Activated gamma-delta T cell treated with Interleukin-2 at 50 U/mL for 16 hours (primary cell): ENCODE data around the gene NOX5.

ENCODE experiments used
- DNase-seq: peaks from one replicate; pipeline ENCODE4 v3.0.0-alpha.2; 2020

The NOX5 gene

DNA sequence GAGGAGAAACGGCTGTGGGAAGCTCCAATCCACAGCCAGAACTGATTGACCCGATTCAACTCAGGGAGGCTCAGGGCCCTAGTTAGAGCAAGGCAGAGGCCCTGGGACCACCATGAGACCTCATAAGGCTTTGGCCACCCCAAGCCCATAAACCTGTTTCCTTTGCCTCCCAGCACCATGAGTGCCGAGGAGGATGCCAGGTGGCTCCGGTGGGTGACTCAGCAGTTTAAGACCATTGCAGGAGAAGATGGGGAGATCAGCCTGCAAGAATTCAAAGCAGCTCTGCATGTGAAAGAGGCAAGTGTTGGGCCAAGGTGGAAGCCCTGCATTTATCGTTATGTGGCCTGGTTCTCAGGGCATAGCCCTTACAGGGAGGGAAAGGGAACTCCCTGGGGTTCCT lies 11.9 kb downstream of the NOX5 start:
- DNase-seq, result no peak

DNA sequence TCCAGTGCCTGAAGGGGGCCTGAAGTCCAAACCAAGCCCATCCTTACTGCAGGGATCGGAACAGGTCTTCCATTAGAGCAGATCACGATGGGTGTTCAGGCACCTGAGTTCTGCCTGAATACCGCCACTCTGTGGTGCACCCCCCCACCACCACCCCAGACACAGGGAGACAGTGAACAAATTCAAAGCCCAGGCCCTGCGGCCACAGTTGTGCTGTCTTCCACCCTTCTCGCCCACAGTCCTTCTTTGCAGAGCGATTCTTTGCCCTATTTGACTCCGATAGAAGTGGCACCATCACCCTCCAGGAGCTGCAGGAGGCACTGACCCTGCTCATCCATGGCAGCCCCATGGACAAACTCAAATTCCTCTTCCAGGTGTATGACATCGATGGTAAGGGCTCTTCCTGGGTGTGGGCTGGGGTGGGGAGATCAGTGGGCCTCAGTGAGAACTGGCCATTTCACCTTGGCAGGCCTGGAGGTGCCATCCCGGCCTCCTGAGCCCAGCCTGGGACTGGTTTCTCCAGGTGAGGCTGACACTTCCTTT lies 13.6 kb downstream of the NOX5 start:
- no peak for DNase-seq

- DNase-seq, result peak; percentile 14
Measured at GRCh38 chr15:69031013-69032001, 16.8 kb downstream of the NOX5 start.

DNA sequence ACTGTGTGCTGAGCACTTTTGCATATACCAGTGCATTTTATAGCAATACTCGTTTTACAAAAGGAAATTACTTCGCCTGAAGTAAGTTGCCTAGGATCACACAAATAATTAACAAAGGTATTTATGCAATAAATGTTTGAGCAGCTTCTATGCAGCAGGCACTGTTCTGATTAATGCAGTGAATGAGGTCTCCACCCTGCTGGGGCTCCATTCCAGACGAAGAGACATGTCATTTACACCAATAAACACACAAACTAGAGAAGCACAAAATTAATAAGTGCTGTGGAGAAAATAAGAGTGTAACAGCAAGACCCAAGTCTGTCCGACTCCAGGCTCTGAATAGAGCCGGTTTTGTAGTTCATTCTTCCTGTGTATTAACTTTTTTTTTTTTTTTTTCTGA lies 17.5 kb downstream of the NOX5 start:
- no peak for DNase-seq

DNA sequence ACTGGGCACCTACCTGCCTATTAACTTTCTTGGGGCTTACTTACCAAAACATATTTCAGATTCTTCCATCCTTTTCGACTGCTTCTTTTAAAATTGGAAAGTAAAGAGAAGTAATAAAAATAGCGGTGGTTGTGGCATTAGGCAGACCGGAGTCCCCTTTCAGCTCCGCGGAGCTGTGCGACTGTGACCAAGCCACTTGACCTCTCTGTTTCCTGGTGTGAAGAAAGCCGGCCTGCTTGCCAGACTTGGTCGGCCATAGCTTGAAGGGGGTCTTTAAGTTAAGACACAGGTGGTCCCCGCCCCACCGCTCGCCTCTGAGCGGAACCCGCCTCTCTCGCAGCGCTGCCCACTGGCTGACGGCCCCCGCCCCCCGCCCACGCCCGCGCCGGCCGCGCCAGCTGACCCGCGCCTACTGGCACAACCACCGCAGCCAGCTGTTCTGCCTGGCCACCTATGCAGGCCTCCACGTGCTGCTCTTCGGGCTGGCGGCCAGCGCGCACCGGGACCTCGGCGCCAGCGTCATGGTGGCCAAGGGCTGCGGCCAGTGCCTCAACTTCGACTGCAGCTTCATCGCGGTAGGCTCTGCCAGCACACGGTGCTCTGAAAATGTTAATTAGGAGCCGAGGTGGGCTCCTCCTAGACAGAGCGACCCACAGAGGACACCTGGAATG lies 18.3 kb downstream of the NOX5 start:
- DNase-seq, result no peak

- no peak for DNase-seq
Measured at GRCh38 chr15:69034352-69034751, 19.9 kb downstream of the NOX5 start.

DNA sequence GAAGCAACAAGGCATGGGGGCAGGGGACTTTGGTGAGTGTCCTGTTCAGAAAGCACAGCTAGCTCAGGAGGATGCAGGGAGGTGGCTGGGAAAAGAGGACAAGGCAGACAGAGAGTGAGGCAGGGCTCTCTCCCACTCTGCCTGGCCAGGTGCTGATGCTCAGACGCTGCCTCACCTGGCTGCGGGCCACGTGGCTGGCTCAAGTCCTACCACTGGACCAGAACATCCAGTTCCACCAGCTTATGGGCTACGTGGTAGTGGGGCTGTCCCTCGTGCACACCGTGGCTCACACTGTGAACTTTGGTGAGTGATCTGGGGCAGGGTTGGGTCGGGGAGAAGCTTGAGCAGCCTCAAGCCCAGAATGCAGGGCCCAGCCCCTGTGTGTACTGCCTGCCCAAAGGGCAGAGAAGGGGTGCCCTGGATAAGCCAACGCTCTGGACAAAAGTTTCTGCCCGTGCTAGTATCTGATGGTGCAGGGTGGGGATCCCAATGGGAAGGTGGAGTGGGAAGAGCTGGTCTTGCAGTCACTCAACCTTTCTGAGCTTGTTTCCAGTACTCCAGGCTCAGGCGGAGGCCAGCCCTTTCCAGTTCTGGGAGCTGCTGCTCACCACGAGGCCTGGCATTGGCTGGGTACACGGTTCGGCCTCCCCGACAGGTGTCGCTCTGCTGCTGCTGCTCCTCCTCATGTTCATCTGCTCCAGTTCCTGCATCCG lies 20.9 kb downstream of the NOX5 start:
- no peak for DNase-seq

GRCh38 chr15:69035918-69036258 lies 21.4 kb downstream of the NOX5 start:
- DNase-seq, result no peak

DNA sequence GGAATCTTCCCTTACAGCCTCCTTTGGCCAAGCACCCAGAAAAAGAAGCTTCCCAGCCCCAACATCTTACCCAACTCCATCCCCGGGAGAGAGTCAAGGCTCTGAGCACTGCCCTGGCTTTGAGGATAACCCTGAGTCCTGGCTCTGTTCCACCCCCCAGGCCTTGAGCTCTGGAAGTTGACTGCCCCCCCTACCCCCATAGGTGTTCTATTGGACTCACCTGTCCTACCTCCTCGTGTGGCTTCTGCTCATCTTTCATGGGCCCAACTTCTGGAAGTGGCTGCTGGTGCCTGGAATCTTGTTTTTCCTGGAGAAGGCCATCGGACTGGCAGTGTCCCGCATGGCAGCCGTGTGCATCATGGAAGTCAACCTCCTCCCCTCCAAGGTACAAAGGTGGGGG lies 22.3 kb downstream of the NOX5 start:
- DNase-seq, result no peak

DNA sequence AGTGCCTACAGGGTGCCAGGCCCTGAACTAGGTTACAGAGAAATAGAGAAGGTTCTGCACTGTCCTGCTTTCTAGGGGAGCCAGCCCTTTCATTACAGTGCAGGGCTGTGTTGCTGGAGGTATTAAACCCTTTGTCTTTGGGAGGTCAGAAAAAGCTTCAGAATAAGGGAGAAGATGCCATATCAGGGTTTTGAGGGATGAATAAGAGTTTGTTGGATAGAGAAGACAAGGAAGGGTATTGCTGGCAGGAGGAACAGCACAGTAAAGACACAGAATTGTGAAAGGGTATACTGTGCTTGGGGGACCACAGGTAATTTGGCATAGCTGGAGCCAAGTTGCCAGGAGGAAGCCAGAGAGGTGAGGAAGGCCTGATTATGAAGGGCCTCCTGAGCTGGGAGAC lies 23.0 kb downstream of the NOX5 start:
- DNase-seq, result no peak

DNA sequence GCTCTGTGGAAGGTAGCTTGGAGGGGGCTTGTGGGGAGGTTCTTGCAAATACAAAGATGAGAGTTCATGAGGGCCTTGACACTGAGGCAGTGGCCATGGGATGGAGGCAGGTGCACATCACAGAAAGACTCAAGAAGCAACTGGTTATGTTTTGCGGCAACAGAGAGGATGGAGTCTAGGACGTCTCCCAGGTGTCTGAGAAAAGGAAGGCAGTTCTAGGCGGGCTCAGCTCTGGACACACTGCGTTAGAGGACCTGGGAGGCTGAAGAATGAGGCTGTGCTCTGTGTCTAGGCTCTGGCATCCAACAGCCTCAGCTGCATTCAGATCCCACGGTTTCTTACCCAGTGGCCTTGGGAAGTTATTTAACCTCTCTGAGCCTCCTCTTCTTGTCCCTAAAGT lies 23.5 kb downstream of the NOX5 start:
- no peak for DNase-seq

DNA sequence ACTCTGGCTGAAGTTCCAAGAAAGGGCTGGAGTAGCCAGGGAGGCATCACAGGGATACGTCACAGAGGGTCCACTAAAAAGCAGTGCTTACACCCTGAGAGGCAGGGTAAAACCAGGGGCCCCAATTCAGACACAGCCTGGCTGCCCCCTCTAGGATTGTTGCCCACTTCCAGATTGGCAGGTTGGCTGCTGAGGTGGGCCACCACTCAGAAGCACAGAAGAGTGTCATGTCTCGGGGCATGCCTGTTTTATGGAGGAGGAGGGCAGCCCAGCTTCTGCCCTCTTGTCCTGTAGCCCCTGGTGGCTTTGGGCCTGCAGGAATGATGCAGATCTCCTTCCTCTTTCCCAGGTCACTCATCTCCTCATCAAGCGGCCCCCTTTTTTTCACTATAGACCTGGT lies 24.0 kb downstream of the NOX5 start:
- no peak for DNase-seq

GRCh38 chr15:69039516-69040225 lies 25.2 kb downstream of the NOX5 start:
- no peak for DNase-seq

- no peak for DNase-seq
Measured at GRCh38 chr15:69042531-69042930, 28.0 kb downstream of the NOX5 start.

GRCh38 chr15:69045802-69046201 lies 31.3 kb downstream of the NOX5 start:
- DNase-seq, result no peak

GRCh38 chr15:69046781-69047180 lies 32.3 kb downstream of the NOX5 start:
- no peak for DNase-seq

DNA sequence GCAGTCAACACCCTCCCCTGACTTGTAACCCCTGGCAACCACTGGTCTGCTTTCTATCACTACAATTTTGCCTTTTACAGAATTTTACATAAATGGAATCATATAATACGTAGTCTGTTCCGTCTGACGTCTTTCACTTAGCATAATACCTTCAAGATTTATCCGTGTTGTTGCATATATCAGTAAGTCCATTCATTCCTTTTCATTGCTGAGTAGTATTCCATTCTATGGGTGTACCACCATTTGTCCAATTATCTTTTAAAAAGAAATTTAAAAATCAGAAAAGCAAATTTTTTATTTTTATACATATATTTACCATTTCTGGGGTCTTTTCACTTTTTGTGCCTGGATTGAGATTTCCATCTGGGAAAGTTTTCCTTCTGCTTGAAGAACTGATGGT lies 35.5 kb downstream of the NOX5 start:
- DNase-seq, result no peak

GRCh38 chr15:69055251-69055650 lies 40.8 kb downstream of the NOX5 start:
- no peak for DNase-seq

- DNase-seq, result no peak
Measured at GRCh38 chr15:69056365-69056764, 41.9 kb downstream of the NOX5 start.

DNA sequence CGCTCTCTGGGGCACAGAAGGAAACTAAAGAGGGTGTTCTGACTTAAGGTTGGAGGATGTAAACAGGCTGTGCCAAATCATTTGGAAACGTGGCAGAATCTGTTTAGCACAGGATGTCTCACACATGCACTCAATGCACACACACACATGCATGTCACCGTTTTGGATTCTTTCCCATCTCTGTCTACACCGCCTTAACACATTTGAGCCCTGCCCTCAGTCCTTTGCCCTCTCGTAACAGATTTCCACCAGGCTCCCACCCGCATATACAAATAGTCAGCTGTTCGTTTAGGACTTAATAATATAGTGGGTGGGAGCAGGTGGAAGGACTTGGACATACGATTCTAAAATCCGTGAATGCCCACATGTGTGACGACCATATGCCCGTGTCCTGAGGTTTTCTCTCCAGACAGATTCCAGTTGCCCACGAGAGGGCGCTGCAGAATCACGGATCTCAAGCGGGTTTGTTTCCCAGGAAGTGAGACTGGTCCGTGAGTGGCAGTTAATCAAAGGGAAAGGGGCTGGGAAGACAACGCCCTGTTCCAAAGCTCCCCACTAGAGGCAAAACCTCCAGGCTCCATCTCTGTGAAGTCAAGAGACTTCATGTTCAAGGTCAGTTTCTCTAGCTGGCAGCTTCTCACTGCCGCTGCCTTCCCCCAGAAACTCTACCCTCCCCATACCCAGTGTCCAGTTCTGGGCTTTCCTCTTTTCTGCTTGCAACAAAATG lies 44.5 kb downstream of the NOX5 start:
- DNase-seq, result peak; percentile 71

DNA sequence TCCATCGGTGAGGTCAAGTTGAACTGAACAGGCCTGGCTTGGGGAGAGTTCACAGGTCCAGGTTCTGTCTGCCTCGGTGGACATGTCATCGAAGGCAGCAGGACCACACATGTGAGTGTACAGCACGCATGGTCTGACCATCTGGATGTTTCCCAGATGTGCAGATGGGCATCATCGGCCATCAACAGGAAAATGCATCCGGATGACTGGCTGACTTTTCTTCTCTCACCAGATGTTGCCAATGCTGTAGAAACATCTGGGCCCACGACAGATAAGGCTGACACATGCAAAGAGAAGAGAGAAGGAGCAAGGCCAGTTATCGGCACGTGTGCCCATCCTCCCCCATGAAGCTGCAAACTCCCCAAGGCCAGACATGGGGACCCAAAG lies 45.1 kb downstream of the NOX5 start:
- DNase-seq, result no peak

DNA sequence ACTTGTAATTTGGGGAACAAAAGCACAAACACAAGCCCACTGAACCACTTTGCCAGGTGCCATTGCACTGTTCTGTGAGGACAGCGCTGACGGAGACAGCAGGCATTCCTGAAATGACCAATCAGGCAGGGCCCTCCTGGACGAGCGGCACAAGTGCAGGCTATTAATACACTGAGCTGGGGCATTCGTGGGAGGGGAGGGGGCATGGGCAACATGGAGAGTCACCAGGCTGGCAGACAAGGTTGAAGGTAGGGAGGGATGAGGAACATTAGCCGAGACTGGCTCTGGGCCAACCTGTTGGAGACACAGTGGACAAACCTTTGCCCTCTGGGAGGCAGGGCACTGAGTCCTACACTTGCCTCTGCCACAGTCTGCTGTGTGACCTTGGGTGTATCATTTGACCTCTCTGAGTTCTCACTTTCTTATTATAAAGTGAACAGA lies 45.6 kb downstream of the NOX5 start:
- no peak for DNase-seq
